Endothelial cell of umbilical vein (primary cell): ENCODE results near the gene GLRX.

Experiments
- CTCF ChIP-seq, 2 donors: IDR thresholded peaks; 1 replicate in 1 of 2; 2 replicates in 1 of 2; pipeline ENCODE4 v1.5.1; 2011; ENCODE audit warnings: low read length in 2 of 2, mild to moderate bottlenecking in 2 of 2, moderate library complexity in 2 of 2, control low read depth in 1 of 2, inconsistent platforms in 1 of 2, low read depth in 1 of 2; ENCODE audit not compliant: insufficient read depth in 1 of 2; ENCODE audit errors: extremely low read depth in 1 of 2
- EZH2 ChIP-seq: IDR thresholded peaks from 2 replicates; pipeline ENCODE4 v1.6.1; 2012; ENCODE audit warnings: borderline replicate concordance, low read depth, mild to moderate bottlenecking, moderate library complexity, low read length, inconsistent platforms; ENCODE audit not compliant: severe bottlenecking

GRCh38 chr5:95773335-95774059 lies 49.0 kb downstream of the GLRX start:
- no peak for TF ChIP-seq EZH2
- TF ChIP-seq CTCF (IDR thresholded peaks at IDR 0.05; ENCODE audit: extremely low read depth in 1 of 2, insufficient read depth in 1 of 2, low read depth in 1 of 2, low read length in 2 of 2) = no peak
